Spinal cord (tissue), 10 donors: Measurements from ENCODE around the gene GYS2. TPM values are rescaled to one million over a fixed set of nuclear protein-coding genes. Genes with fewer than 3 reads are reported as not detected.

Experiments
- DNase-seq, 6 donors: peaks; one replicate each; pipeline versions ENCODE4 v3.0.0 to v3.0.0-alpha.2; 2013 to 2015; ENCODE audit warnings: low spot score in 6 of 6, low read depth in 4 of 6
- H3K27ac ChIP-seq: one replicate; pipeline ENCODE4 v1.5.1; 2013; ENCODE audit warnings: low read depth, low read length, control low read depth
- H3K27me3 ChIP-seq: one replicate; pipeline ENCODE4 v1.6.1; 2013; ENCODE audit warnings: low read length; ENCODE audit not compliant: control insufficient read depth, insufficient read depth
- H3K36me3 ChIP-seq: one replicate; pipeline ENCODE4 v1.6.1; 2013; ENCODE audit warnings: low read length; ENCODE audit not compliant: control insufficient read depth, insufficient read depth
- H3K4me1 ChIP-seq: one replicate; pipeline ENCODE4 v1.6.1; 2013; ENCODE audit warnings: low read length; ENCODE audit not compliant: control insufficient read depth, insufficient read depth
- H3K4me3 ChIP-seq: one replicate; pipeline ENCODE4 v1.5.1; 2013; ENCODE audit warnings: low read depth, low read length, control low read depth
- H3K9me3 ChIP-seq: one replicate; pipeline ENCODE4 v1.6.1; 2013; ENCODE audit warnings: low read length; ENCODE audit not compliant: control insufficient read depth, insufficient read depth
- WGBS: methylation state at CpG from one replicate; pipeline ENCODE4 v1.1.5; 2013; ENCODE audit warnings: missing lambda C conversion rate; ENCODE audit not compliant: insufficient coverage; 5-methylcytosine and 5-hydroxymethylcytosine counted together
- polyA plus RNA-seq, 2 donors: library from polyadenylated mRNA; unstranded; fragments of 120-200 nt; gene quantifications; one replicate each; pipeline ENCODE4 v1.2.1, GENCODE V29; 2013; ENCODE audit not compliant: insufficient read length in 2 of 2
- total RNA-seq, 2 donors: library from RNA; depleted of rRNA in 1 of 2; stranded (reverse); fragments of 120-200 nt in 1 of 2; fragments of >200 nt in 1 of 2; gene quantifications; one replicate each; pipeline versions ENCODE4 v1.2.3 to v1.2.4, GENCODE V29; 2013 to 2014
- donor health status: healthy.

Gene GYS2
- total and polyA plus RNA-seq, 4 donors, result 0.06 to 0.18 TPM; not detected in 2

GRCh38 chr12:21501258-21502163 lies 103.1 kb downstream of the GYS2 start, which contains the start of the genes GOLT1B and RECQL:
Gene GOLT1B, plus strand, starts transcription at chr12:21501789. Its CDS starts 135 bp downstream, at chr12:21501924.
Gene RECQL, minus strand, starts transcription at chr12:21501635. Its CDS starts 2,065 bp downstream, at chr12:21499570.
- H3K36me3 ChIP-seq, result no peaks in the 10 kb centered on the region
- no peaks in the 10 kb centered on the region for H3K27me3 ChIP-seq
- H3K4me3 ChIP-seq, result peak within 1 kb of the TSS; percentile 98
- no peaks in the 10 kb centered on the region for H3K9me3 ChIP-seq
- H3K4me1 ChIP-seq, result peaks cover 4% of the 10 kb centered on the region
- DNase-seq, result peak; percentile 97 to 100 (median 98)
- peak within 1 kb of the TSS; percentile 94 for H3K27ac ChIP-seq
- under 1% methylated on average over 50 of the region's 61 CpGs for WGBS

GRCh38 chr12:21500786-21501257 lies 103.8 kb downstream of the GYS2 start:
- WGBS, result 0% methylated on average over 1 of the region's 8 CpGs
- H3K27me3 ChIP-seq, result no peaks in the 10 kb centered on the region
- peak overlapping the region; percentile 84 for H3K27ac ChIP-seq
- no peaks in the 10 kb centered on the region for H3K36me3 ChIP-seq
- H3K9me3 ChIP-seq, result no peaks in the 10 kb centered on the region
- peak overlapping the region; percentile 98 for H3K4me3 ChIP-seq
- H3K4me1 ChIP-seq, result peaks cover 4% of the 10 kb centered on the region
- DNase-seq, result no peak

- no peak overlapping the region for H3K4me3 ChIP-seq
- no peaks in the 10 kb centered on the region for H3K27me3 ChIP-seq
- WGBS, result 83% methylated on average over 1 of the region's 2 CpGs
- no peak for DNase-seq
- no peak overlapping the region for H3K27ac ChIP-seq
- peaks cover 5% of the 10 kb centered on the region for H3K36me3 ChIP-seq
- no peaks in the 10 kb centered on the region for H3K9me3 ChIP-seq
- peaks cover 4% of the 10 kb centered on the region for H3K4me1 ChIP-seq
Measured at GRCh38 chr12:21499765-21500164, 104.9 kb downstream of the GYS2 start.

Other genes with a start within 250 kb of the GYS2 start
- not detected for gene IAPP, start 231.9 kb downstream of the GYS2 start, total RNA-seq
- gene IAPP, start 231.9 kb downstream of the GYS2 start, polyA plus RNA-seq, result under 1 TPM; 0.24 to 0.30 TPM
- 10 to 100 TPM in 1 of 2 donors, 1 to 10 TPM in 1; 8.0 to 22.5 TPM for gene PYROXD1, start 167.2 kb downstream of the GYS2 start, total RNA-seq
- 10 to 100 TPM in 1 of 2 donors, 1 to 10 TPM in 1; 9.0 to 14.1 TPM for gene PYROXD1, start 167.2 kb downstream of the GYS2 start, polyA plus RNA-seq
- gene RECQL, start 103.2 kb downstream of the GYS2 start, total RNA-seq, result 10 to 100 TPM; 38.1 to 47.0 TPM
- 10 to 100 TPM; 13.6 to 19.1 TPM for gene RECQL, start 103.2 kb downstream of the GYS2 start, polyA plus RNA-seq
- 10 to 100 TPM; 36.6 to 69.7 TPM for gene GOLT1B, start 103.1 kb downstream of the GYS2 start, total RNA-seq
- gene GOLT1B, start 103.1 kb downstream of the GYS2 start, polyA plus RNA-seq, result 10 to 100 TPM; 36.9 to 44.0 TPM
- 1 to 10 TPM; 4.0 to 4.3 TPM for gene SPX, start 78.6 kb downstream of the GYS2 start, total RNA-seq
- 1 to 10 TPM; 4.8 to 6.5 TPM for gene SPX, start 78.6 kb downstream of the GYS2 start, polyA plus RNA-seq
- 100 to 1,000 TPM; 648 to 791 TPM for gene LDHB, start 53.0 kb upstream of the GYS2 start, total RNA-seq
- gene LDHB, start 53.0 kb upstream of the GYS2 start, polyA plus RNA-seq, result 100 to 1,000 TPM; 901 to 988 TPM
- 10 to 100 TPM; 12.9 to 15.3 TPM for gene KCNJ8, start 169.9 kb upstream of the GYS2 start, total RNA-seq
- 10 to 100 TPM; 15.5 to 15.8 TPM for gene KCNJ8, start 169.9 kb upstream of the GYS2 start, polyA plus RNA-seq